ENCODE measurements around the gene LRGUK. TPM values are rescaled to one million over a fixed set of nuclear protein-coding genes. Genes with fewer than 3 reads are reported as not detected.

LRGUK gene
- total and polyA plus RNA-seq, 2 of the 4 experiments (the other 2 are of a cell fraction), result 0.07 TPM; not detected in 1

DNA sequence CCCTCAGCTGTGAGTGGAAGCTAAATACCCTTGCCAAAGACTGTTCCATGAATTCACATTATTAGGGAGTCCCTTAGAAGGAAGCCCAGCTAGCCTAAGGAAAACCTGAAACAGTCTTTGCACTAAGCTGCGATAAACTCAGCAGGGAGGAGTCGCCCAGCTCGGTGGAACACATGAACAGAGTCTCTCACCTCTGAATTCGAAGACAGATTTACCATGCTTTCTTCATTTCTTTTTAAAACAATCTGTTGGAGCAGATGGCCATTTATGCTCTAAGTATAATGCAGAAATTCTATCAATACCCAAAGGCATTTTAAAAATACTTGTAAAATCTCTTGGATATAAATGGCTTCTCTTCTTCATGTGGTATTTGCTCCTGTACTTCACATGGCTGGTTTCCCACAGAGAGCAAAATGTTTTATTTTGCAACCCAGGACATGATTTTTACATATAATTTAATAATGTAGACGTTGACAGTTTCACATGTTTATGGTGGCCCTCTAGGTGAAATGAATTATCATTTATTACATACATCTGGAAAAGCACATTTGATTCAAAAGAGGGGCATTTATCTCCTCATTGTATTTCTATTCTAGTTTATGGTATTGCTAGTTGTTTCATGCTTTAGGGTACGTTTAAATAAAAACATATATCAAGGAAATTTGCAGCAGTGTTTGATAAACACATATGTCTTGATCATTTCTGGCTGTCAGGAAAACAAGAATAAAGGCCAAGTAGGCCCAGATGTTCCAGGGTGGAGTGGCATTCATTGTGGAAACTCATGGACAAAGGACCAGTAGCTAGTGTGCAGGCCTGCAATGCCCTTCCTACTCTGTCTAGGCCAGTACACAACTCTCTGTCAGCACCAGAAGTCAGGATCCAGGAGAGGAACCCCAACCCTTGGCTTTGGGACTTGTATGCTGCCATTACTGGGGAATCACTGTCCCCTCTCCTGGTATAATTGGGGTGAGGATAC, 52.2 kb downstream of the LRGUK start:
- no peaks in the 10 kb centered on the region for H3K9me1 ChIP-seq (ENCODE audit: insufficient read depth, low read length)
- no peak overlapping the region for H3K4me2 ChIP-seq (ENCODE audit: low read depth, low read length)
- 56% methylated on average over 3 of the region's 6 CpGs; no CpG with 5 or more reads in 1 of the 2 experiments for WGBS, 2 experiments (ENCODE audit: extremely low coverage in 2 of 2, insufficient read length in 1 of 2)
- no peak overlapping the region for H2AFZ ChIP-seq (replicated peaks; ENCODE audit: low read length, poor library complexity)
- H4K5ac ChIP-seq (ENCODE audit: low read depth, low read length), result no peak overlapping the region
- dilution Hi-C loops (cut with HindIII; ENCODE audit: low sequenced_read_pairs, unreplicated experiment) (no loop called here), in situ Hi-C loops (cut with MboI; ENCODE audit: low sequenced_read_pairs) (no loop called here), intact Hi-C loops (cut with micrococcal nuclease) (no loop called here)
- H3K23ac ChIP-seq (ENCODE audit: low read depth, low read length), result no peak overlapping the region
- BruUV-seq (replicated peaks), result no TSS peak
- ATAC-seq (ENCODE audit: low read depth), result no peak
- H2BK5ac ChIP-seq (ENCODE audit: low read depth, low read length, poor library complexity, severe bottlenecking), result no peak overlapping the region
- H2BK20ac ChIP-seq (ENCODE audit: low read depth, low read length), result no peak overlapping the region
- H3K18ac ChIP-seq (ENCODE audit: low read depth, low read length), result no peak overlapping the region
- no peak overlapping the region for H3K56ac ChIP-seq (ENCODE audit: extremely low read depth, insufficient read depth, low read length)
- H3K27me3 ChIP-seq (ENCODE audit: control insufficient read depth, insufficient read depth, low read length), result no peaks in the 10 kb centered on the region
- no peak overlapping the region for H4K91ac ChIP-seq (ENCODE audit: insufficient read depth, low read depth, low read length)
- H3K4me3 ChIP-seq (ENCODE audit: insufficient read depth, low read depth, low read length), result no peak overlapping the region
- H4K20me1 ChIP-seq (ENCODE audit: insufficient read depth, low read length), result no peaks in the 10 kb centered on the region
- DNase-seq, result no peak
- H3K27ac ChIP-seq (ENCODE audit: insufficient read depth, low read length), result no peak overlapping the region
- H3K9ac ChIP-seq (ENCODE audit: low read depth, low read length), result no peak overlapping the region
- TF ChIP-seq RCOR1 (IDR thresholded peaks at IDR 0.05; ENCODE audit: insufficient replicate concordance, low read length), result no peak
- no peak for TF ChIP-seq CHD1 (IDR thresholded peaks at IDR 0.05; ENCODE audit: low read depth, low read length)
- H2BK120ac ChIP-seq (ENCODE audit: low read depth, low read length), result no peak overlapping the region
- POLR2A ChIA-PET (ENCODE audit: unreplicated experiment), result no interaction called here
- no peak overlapping the region for H2AK9ac ChIP-seq (replicated peaks; ENCODE audit: low read depth, low read length, poor library complexity)
- H3K79me1 ChIP-seq (ENCODE audit: low read depth in 1 of 2, low read length in 2 of 2), result no peaks in the 10 kb centered on the region
- no peaks in the 10 kb centered on the region for H3K9me3 ChIP-seq (ENCODE audit: control insufficient read depth, insufficient read depth, low read length)
- CTCF ChIA-PET, result no interaction called here
- no peak overlapping the region; the same call in 2 of the 3 replicates for H2BK15ac ChIP-seq (ENCODE audit: low read depth, low read length)
- no peak overlapping the region for H3K4ac ChIP-seq (ENCODE audit: low read depth, low read length)
- no peaks in the 10 kb centered on the region for H3K36me3 ChIP-seq (ENCODE audit: control insufficient read depth, insufficient read depth, low read length)
- H4K8ac ChIP-seq (ENCODE audit: low read depth in 2 of 2, low read length in 2 of 2), result no peak overlapping the region
- H2AK5ac ChIP-seq (ENCODE audit: low read depth, low read length), result no peak overlapping the region
- no peaks in the 10 kb centered on the region for H3K4me1 ChIP-seq (ENCODE audit: control insufficient read depth, insufficient read depth, low read length)
- H3K14ac ChIP-seq (replicated peaks; ENCODE audit: low read depth, low read length), result no peak overlapping the region
